ENCODE measurements around the gene CMTM7. TPM values are rescaled to one million over a fixed set of nuclear protein-coding genes. Genes with fewer than 3 reads are reported as not detected.

Gene CMTM7, protein sequence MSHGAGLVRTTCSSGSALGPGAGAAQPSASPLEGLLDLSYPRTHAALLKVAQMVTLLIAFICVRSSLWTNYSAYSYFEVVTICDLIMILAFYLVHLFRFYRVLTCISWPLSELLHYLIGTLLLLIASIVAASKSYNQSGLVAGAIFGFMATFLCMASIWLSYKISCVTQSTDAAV
- total RNA-seq, result 6.9 TPM

DNA sequence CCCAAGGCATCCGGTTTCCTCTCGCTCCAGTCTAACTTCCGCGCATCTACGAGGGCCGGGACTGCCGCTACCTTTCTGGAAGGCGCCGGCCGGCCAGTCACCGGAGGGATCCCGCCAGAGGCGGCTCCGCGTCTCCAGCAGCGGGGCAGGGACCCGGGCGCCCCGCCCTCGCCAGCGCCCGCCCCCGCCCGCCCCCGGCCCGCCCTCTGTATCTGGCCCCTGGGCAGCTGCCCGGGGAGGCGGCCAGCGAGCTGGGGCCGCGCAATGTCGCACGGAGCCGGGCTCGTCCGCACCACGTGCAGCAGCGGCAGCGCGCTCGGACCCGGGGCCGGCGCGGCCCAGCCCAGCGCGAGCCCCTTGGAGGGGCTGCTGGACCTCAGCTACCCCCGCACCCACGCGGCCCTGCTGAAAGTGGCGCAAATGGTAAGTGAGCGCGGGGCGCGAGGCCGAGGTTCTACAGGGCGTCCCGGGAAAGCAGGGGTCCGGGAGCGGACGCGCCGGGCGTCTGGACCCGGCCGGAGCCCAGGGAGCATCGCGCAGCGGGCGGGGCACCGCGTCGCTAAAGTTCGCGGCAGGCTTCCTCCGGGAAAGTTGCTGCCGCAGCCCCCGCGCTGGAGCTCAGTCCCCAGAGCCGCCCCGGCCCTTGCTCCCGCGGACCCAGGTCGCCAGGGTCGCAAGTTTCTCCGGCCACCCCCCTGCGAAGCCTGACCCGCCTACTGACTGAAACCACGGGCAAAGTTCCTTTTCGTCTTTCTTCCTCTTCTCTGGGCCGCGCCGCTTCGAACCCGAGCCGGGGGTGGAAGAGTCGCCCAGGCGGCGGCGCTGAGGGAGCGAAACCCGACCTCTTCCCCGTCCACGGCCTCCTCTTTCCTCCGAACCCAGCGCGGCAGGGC lies at the start of gene CMTM7:
TSS of gene CMTM7 (plus strand) at position 211 of the 893 bp plus-strand sequence. CDS start at position 265, 54 bp downstream.

DNA sequence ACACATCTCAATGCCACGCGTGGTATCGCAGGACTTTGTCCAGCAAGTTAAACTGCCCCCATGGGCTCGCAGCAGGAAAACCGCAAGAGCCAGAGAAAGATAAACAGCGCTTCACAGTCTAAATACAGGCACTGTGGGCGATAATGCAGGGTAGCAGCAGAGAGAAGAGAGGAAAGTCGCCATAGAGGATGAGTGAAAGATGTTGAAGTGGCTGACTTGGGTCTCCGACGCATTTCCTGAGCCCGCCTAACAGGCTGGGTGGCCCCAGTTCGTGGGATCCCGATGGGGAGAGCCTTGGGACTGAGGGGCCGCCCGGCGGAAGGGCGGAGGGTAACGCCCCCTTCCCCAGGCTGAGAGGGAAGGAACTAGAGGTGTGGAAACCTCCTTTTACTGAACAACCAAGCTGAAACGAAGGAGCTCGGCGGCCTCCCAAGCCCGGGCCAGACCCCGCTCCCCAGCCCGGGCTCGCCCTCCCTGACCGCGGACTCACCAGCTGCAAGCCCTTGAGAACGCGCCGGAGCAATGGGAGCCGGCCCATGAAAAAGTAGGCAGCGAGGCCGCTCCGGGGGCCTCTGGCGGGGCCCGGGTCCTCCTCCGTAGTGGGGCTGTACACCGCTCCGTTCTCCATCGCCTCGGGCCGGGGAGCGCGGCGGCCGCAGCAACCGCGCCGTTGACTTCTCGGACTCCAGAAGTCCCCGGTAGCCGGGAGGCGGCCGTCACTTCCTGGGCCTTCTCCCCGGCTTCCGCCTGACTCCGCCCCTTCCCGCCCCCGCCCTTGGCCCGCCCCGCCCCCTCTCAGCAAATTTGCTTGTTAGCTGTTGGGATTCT lies 110.7 kb downstream of the CMTM7 start, which contains the start of gene CMTM6:
TSS of gene CMTM6 (minus strand) at position 735 of the 828 bp plus-strand sequence. CDS start at position 628, 107 bp downstream.

Other genes with a start within 250 kb of the CMTM7 start
- 3.4 TPM for gene CMTM8, start 153.2 kb upstream of the CMTM7 start, total RNA-seq
- 94.5 TPM for gene CMTM6, start 111.0 kb downstream of the CMTM7 start, total RNA-seq
- 75.0 TPM for gene DYNC1LI1, start 179.0 kb downstream of the CMTM7 start, total RNA-seq